DND-41 (cell line): ENCODE data around the gene SMARCA2.

Experiments used
- EZH2 ChIP-seq: IDR thresholded peaks from 3 replicates; pipeline ENCODE4 v1.6.1; 2012; ENCODE audit warnings: borderline replicate concordance, low read depth, mild to moderate bottlenecking, moderate library complexity, low read length, inconsistent platforms; ENCODE audit not compliant: severe bottlenecking
- TF ChIP-seq, protein P1 (sequence below): IDR thresholded peaks from 2 replicates; pipeline ENCODE4 v1.5.1; 2012; ENCODE audit warnings: borderline replicate concordance, low read length, moderate library complexity, mild to moderate bottlenecking; ENCODE audit not compliant: poor library complexity, severe bottlenecking; ENCODE audit errors: extremely low read depth

DNA sequence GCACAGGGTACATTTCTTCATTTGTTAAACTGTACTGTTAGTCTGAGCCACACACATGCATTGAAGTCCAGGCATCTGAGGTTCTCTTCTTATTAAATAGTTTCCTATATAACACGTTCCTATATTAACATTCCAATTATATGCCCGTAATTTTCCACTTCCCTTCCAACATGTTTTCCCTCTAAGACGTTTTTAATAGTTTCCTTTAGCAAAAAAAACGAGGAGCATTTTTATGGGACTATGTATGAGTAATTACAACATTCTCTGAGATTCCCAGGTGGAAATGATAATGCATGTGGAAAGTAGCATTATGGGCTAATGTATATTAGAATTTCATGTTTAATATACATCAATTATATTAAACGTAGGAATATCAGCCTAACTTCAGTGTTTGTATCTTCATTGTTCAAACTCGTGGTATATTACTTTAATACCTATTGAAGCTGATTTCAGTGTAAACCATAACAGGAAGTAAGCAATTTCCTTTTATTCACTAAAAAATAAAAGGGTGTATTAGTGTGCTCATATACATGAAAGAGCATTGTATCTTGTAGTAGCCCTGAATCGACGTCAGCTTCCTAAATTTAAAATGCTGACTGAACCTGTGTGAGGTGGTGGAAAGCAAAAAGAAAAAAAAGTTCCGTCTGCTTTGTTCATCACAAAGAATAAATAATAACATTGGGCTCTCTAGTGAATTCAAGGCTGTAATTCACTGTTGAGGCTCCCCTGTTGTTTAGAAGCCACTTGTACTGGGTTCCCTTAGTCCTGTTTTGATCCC, 11.3 kb downstream of the SMARCA2 start:
- TF ChIP-seq, protein P1, sequence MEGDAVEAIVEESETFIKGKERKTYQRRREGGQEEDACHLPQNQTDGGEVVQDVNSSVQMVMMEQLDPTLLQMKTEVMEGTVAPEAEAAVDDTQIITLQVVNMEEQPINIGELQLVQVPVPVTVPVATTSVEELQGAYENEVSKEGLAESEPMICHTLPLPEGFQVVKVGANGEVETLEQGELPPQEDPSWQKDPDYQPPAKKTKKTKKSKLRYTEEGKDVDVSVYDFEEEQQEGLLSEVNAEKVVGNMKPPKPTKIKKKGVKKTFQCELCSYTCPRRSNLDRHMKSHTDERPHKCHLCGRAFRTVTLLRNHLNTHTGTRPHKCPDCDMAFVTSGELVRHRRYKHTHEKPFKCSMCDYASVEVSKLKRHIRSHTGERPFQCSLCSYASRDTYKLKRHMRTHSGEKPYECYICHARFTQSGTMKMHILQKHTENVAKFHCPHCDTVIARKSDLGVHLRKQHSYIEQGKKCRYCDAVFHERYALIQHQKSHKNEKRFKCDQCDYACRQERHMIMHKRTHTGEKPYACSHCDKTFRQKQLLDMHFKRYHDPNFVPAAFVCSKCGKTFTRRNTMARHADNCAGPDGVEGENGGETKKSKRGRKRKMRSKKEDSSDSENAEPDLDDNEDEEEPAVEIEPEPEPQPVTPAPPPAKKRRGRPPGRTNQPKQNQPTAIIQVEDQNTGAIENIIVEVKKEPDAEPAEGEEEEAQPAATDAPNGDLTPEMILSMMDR, result no peak
- no peak for TF ChIP-seq EZH2
